Activated naive CD4-positive, alpha-beta T cell treated with anti-CD3 and anti-CD28 coated beads, Interleukin-2, amount 10 ng/mL, durations not matched to agents 7 days and 5 days (primary cell): ENCODE results near the gene DPP3.

ENCODE experiments used
- CTCF ChIA-PET: fragments of 350-600 bp; sonication (Branson Sonifier 250); formaldehyde crosslinking; loops from one replicate; lab custom pipeline; 2021; ENCODE audit warnings: antibody characterized with exemption; lab: Charles Lee
- DNase-seq: peaks from one replicate; pipeline ENCODE4 v3.0.0-alpha.2; 2020
- H3K27ac Mint-ChIP-seq: one replicate; pipeline ENCODE4 v1.8.0; 2021; ENCODE audit warnings: mild to moderate bottlenecking, moderate library complexity, mixed read lengths
- H3K27me3 Mint-ChIP-seq: one replicate; pipeline ENCODE4 v1.8.0; 2021; ENCODE audit warnings: mild to moderate bottlenecking, mixed read lengths
- H3K36me3 Mint-ChIP-seq: one replicate; pipeline ENCODE4 v1.8.0; 2021; ENCODE audit warnings: mixed read lengths
- H3K4me1 Mint-ChIP-seq: one replicate; pipeline ENCODE4 v1.8.0; 2021; ENCODE audit warnings: mixed read lengths
- H3K4me3 Mint-ChIP-seq: one replicate; pipeline ENCODE4 v1.8.0; 2021; ENCODE audit warnings: mild to moderate bottlenecking, moderate library complexity, mixed read lengths
- H3K9me3 Mint-ChIP-seq: one replicate; pipeline ENCODE4 v1.8.0; 2021; ENCODE audit warnings: mixed read lengths

DPP3 gene

GRCh38 chr11:66556086-66556485, 75.9 kb downstream of the DPP3 start:
- H3K36me3 Mint-ChIP-seq = no peaks in the 10 kb centered on the region
- H3K4me3 Mint-ChIP-seq = no peak overlapping the region
- H3K27ac Mint-ChIP-seq = no peak overlapping the region
- H3K27me3 Mint-ChIP-seq = peaks cover 61% of the 10 kb centered on the region
- no peak for DNase-seq
- H3K9me3 Mint-ChIP-seq = no peaks in the 10 kb centered on the region
- peaks cover 3% of the 10 kb centered on the region for H3K4me1 Mint-ChIP-seq
- CTCF ChIA-PET = no interaction called here

- CTCF ChIA-PET = no interaction called here
- no peaks in the 10 kb centered on the region for H3K36me3 Mint-ChIP-seq
- H3K4me3 Mint-ChIP-seq = no peak overlapping the region
- DNase-seq = no peak
- peaks cover 66% of the 10 kb centered on the region for H3K27me3 Mint-ChIP-seq
- H3K4me1 Mint-ChIP-seq = peaks cover 3% of the 10 kb centered on the region
- no peak overlapping the region for H3K27ac Mint-ChIP-seq
- no peaks in the 10 kb centered on the region for H3K9me3 Mint-ChIP-seq
Measured at GRCh38 chr11:66557733-66558326, 77.6 kb downstream of the DPP3 start.
